Transverse colon (tissue), 4 donors: Measurements from ENCODE around the gene ALPK3. TPM values are rescaled to one million over a fixed set of nuclear protein-coding genes. Genes with fewer than 3 reads are reported as not detected.

Experiments
- DNase-seq: peaks from one replicate; pipeline ENCODE4 v3.0.0-alpha.2; 2019
- H3K27ac ChIP-seq, 4 donors: fragments of 200-600 bp; sonication (generic); 2 replicates each; pipeline ENCODE4 v1.5.1; 2016 to 2018; ENCODE audit warnings: inconsistent platforms in 4 of 4
- H3K27me3 ChIP-seq: fragments of 200-600 bp; sonication (generic); 2 replicates; pipeline ENCODE4 v1.5.1; 2017; ENCODE audit warnings: inconsistent platforms
- H3K36me3 ChIP-seq, 4 donors: fragments of 200-600 bp; sonication (generic); 2 replicates each; pipeline ENCODE4 v1.5.1; 2017 to 2019; ENCODE audit warnings: inconsistent platforms in 4 of 4
- H3K4me1 ChIP-seq, 4 donors: fragments of 200-600 bp; sonication (generic); 2 replicates each; pipeline ENCODE4 v1.5.1; 2017 to 2020; ENCODE audit warnings: inconsistent platforms in 4 of 4
- H3K4me3 ChIP-seq, 4 donors: fragments of 200-600 bp; sonication (generic); 1 replicate in 1 of 4; 2 replicates in 3 of 4; pipeline versions ENCODE4 v1.5.1 to v1.6.1; 2017 to 2019; ENCODE audit warnings: inconsistent platforms in 4 of 4
- H3K9me3 ChIP-seq, 2 donors: fragments of 200-600 bp; sonication (generic); 2 replicates each; pipeline ENCODE4 v1.5.1; 2017 to 2019; ENCODE audit warnings: inconsistent platforms in 2 of 2
- CTCF ChIP-seq, 5 experiments: fragments of 200-600 bp in 3 of 5; fragments of 450-650 bp in 2 of 5; sonication (generic) in 3 of 5; IDR thresholded peaks; 1 replicate in 2 of 5; 2 replicates in 3 of 5; pipeline ENCODE4 v1.5.1; 2016 to 2017; ENCODE audit warnings: antibody characterized with exemption in 5 of 5, inconsistent platforms in 3 of 5, mild to moderate bottlenecking in 2 of 5, moderate library complexity in 1 of 5
- EP300 ChIP-seq: sonication (generic); formaldehyde crosslinking; IDR thresholded peaks from one replicate; pipeline ENCODE4 v1.6.1; 2017; ENCODE audit warnings: antibody characterized with exemption, low read depth
- POLR2A ChIP-seq: fragments of 450-650 bp; IDR thresholded peaks from one replicate; pipeline ENCODE4 v1.6.1; 2016; ENCODE audit warnings: antibody characterized with exemption, mild to moderate bottlenecking, moderate library complexity
- POLR2AphosphoS5 ChIP-seq, 3 donors: sonication (generic); formaldehyde crosslinking; IDR thresholded peaks; one replicate each; pipeline ENCODE4 v1.6.1; 2016; ENCODE audit warnings: antibody characterized with exemption in 3 of 3
- WGBS, 2 donors: methylation state at CpG; one replicate each; pipeline ENCODE4 v1.1.5; 2018; ENCODE audit warnings: low coverage in 1 of 2; 5-methylcytosine and 5-hydroxymethylcytosine counted together
- in situ Hi-C, 4 donors: fragments of 200-750 bp; cut with MboI; loops; one replicate each; pipeline versions ENCODE4 v1.15.0 to v1.15.1; 2017; ENCODE audit warnings: low sequenced_read_pairs in 3 of 4, low pct_ligation_motif_present in 1 of 4, low pct_unique_long_range_greater_than_20kb in 1 of 4
- intact Hi-C: fragments of 100-400 bp; cut with DNase I; formaldehyde crosslinking; loops from one replicate; pipeline ENCODE4 v1.15.1; 2023; ENCODE audit warnings: low total_unique reads
- total RNA-seq, 4 donors: library from RNA; depleted of rRNA; stranded (reverse); fragments of >200 nt; gene quantifications; one replicate each; pipeline ENCODE4 v1.1.0, GENCODE V29; 2016

Gene ALPK3
- total RNA-seq, 4 donors from 2014 or later: 1.1 to 4.6 (median 2.8) TPM

- no peak overlapping the region for H3K4me3 ChIP-seq
- 83% methylated on average over 1 to 7 of the region's 7 CpGs for WGBS, 2 donors
- DNase-seq: no peak
- in situ Hi-C loops: no loop called here
- no peaks in the 10 kb centered on the region for H3K27me3 ChIP-seq
- H3K4me1 ChIP-seq: no peaks in the 10 kb centered on the region
- intact Hi-C loops: loop anchor here (1.0 kb wide), 1 partner anchor 36 kb away; no protein-coding TSS in a partner anchor
- no peak overlapping the region for H3K27ac ChIP-seq
- TF ChIP-seq CTCF (IDR thresholded peaks at IDR 0.05) (no peak), EP300 (no peak), POLR2AphosphoS5 (IDR thresholded peaks at IDR 0.05) (no peak), POLR2A (no peak)
- H3K36me3 ChIP-seq: no peaks in the 10 kb centered on the region
- no peaks in the 10 kb centered on the region for H3K9me3 ChIP-seq
Measured at GRCh38 chr15:84881520-84881830, 64.3 kb downstream of the ALPK3 start.

GRCh38 chr15:84883466-84883865, 66.3 kb downstream of the ALPK3 start:
- in situ Hi-C loops (no loop called here), intact Hi-C loops (no loop called here)
- no peak for DNase-seq
- TF ChIP-seq POLR2A: no peak
- TF ChIP-seq EP300: no peak
- TF ChIP-seq CTCF (IDR thresholded peaks at IDR 0.05): no peak
- no peak for TF ChIP-seq POLR2AphosphoS5 (IDR thresholded peaks at IDR 0.05)
- H3K4me1 ChIP-seq: no peaks in the 10 kb centered on the region
- H3K9me3 ChIP-seq: no peaks in the 10 kb centered on the region
- no peaks in the 10 kb centered on the region for H3K36me3 ChIP-seq
- H3K4me3 ChIP-seq: no peak overlapping the region
- H3K27ac ChIP-seq: no peak overlapping the region
- WGBS, 2 donors: 74 to 76% methylated on average over 6 of the region's 6 CpGs
- H3K27me3 ChIP-seq: no peaks in the 10 kb centered on the region

- Histone ChIP-seq H3K9me3 (no peaks in the 10 kb centered on the region), H3K36me3 (no peaks in the 10 kb centered on the region), H3K27ac (no peak within 1 kb of the TSS), H3K4me3 (no peak within 1 kb of the TSS), H3K4me1 (no peaks in the 10 kb centered on the region), H3K27me3 (no peaks in the 10 kb centered on the region)
- intact Hi-C loops (no loop called here), in situ Hi-C loops (no loop called here)
- WGBS, 2 donors: 82% methylated on average over 8 of the region's 11 CpGs; no CpG with 5 or more reads in 1 of the 2 donors
- no peak for DNase-seq
- TF ChIP-seq EP300: no peak
- TF ChIP-seq POLR2A: no peak
- TF ChIP-seq CTCF (IDR thresholded peaks at IDR 0.05): no peak
- TF ChIP-seq POLR2AphosphoS5 (IDR thresholded peaks at IDR 0.05): no peak
Measured at GRCh38 chr15:84883916-84884781, 67.0 kb downstream of the ALPK3 start, which contains the start of gene SLC28A1. SLC28A1 (plus strand) TSS chr15:84884662; CDS start chr15:84887761, 3,099 bp downstream.

GRCh38 chr15:84885801-84886200, 68.6 kb downstream of the ALPK3 start:
- TF ChIP-seq CTCF (IDR thresholded peaks at IDR 0.05) (no peak), POLR2AphosphoS5 (IDR thresholded peaks at IDR 0.05) (no peak), EP300 (no peak), POLR2A (no peak)
- intact Hi-C loops (no loop called here), in situ Hi-C loops (no loop called here)
- 87 to 90% methylated on average over 7 of the region's 7 CpGs for WGBS, 2 donors
- Histone ChIP-seq H3K27ac (no peak overlapping the region), H3K4me3 (no peak overlapping the region), H3K27me3 (no peaks in the 10 kb centered on the region), H3K4me1 (no peaks in the 10 kb centered on the region), H3K36me3 (no peaks in the 10 kb centered on the region), H3K9me3 (no peaks in the 10 kb centered on the region)
- DNase-seq: no peak
